ENCODE measurements around the gene LILRA1.
"Not testable (repeated sequence)": the region's sequence is repeated elsewhere in the genome, so short reads cannot be mapped to it uniquely, and the experiment has no call there.

The LILRA1 gene

GRCh38 chr19:54577334-54577733 is 16.1 kb upstream of the LILRA1 start:
- no peak for DNase-seq (ENCODE audit: low read depth in 2 of 2)

GRCh38 chr19:54578268-54578667 is 15.2 kb upstream of the LILRA1 start:
- DNase-seq (ENCODE audit: low read depth in 2 of 2), result not testable (repeated sequence)

- no peak for DNase-seq (ENCODE audit: low read depth in 2 of 2)
These were observed 7.0 kb upstream of the LILRA1 start for GRCh38 chr19:54586397-54586796.

GRCh38 chr19:54587026-54587425 is 6.4 kb upstream of the LILRA1 start:
- no peak for DNase-seq (ENCODE audit: low read depth in 2 of 2)

GRCh38 chr19:54593931-54594626 is 647 bp downstream of the LILRA1 start:
- DNase-seq (ENCODE audit: low read depth in 2 of 2), result not testable (repeated sequence)

GRCh38 chr19:54594737-54595136 is 1.3 kb downstream of the LILRA1 start:
- DNase-seq (ENCODE audit: low read depth in 2 of 2), result no peak

- not testable (repeated sequence) for DNase-seq (ENCODE audit: low read depth in 2 of 2)
These were observed 2.4 kb downstream of the LILRA1 start for GRCh38 chr19:54595680-54596436.

GRCh38 chr19:54600212-54600611 is 6.8 kb downstream of the LILRA1 start:
- no peak for DNase-seq (ENCODE audit: low read depth in 2 of 2)

GRCh38 chr19:54606230-54606629 is 12.8 kb downstream of the LILRA1 start:
- no peak for DNase-seq (ENCODE audit: low read depth in 2 of 2)

GRCh38 chr19:54606891-54607784 is 13.7 kb downstream of the LILRA1 start:
- DNase-seq (ENCODE audit: low read depth in 2 of 2), result no peak

- no peak for DNase-seq (ENCODE audit: low read depth in 2 of 2)
These were observed 14.3 kb downstream of the LILRA1 start for GRCh38 chr19:54607785-54608150.

- no peak for DNase-seq (ENCODE audit: low read depth in 2 of 2)
These were observed 14.8 kb downstream of the LILRA1 start for GRCh38 chr19:54608205-54608604.

GRCh38 chr19:54608792-54609191 is 15.4 kb downstream of the LILRA1 start:
- no peak for DNase-seq (ENCODE audit: low read depth in 2 of 2)

GRCh38 chr19:54609356-54609791 is 15.9 kb downstream of the LILRA1 start:
- no peak for DNase-seq (ENCODE audit: low read depth in 2 of 2)

- DNase-seq (ENCODE audit: low read depth in 2 of 2), result no peak
These were observed 19.0 kb downstream of the LILRA1 start for GRCh38 chr19:54612428-54612827.

GRCh38 chr19:54614726-54615125 is 21.3 kb downstream of the LILRA1 start:
- DNase-seq (ENCODE audit: low read depth in 2 of 2), result no peak

GRCh38 chr19:54616057-54616456 is 22.6 kb downstream of the LILRA1 start:
- DNase-seq (ENCODE audit: low read depth in 2 of 2), result no peak

GRCh38 chr19:54616821-54617560 is 23.6 kb downstream of the LILRA1 start:
- DNase-seq (ENCODE audit: low read depth in 2 of 2), result no peak

GRCh38 chr19:54620464-54620863 is 27.0 kb downstream of the LILRA1 start:
- DNase-seq (ENCODE audit: low read depth in 2 of 2), result no peak

- no peak for DNase-seq (ENCODE audit: low read depth in 2 of 2)
These were observed 29.0 kb downstream of the LILRA1 start for GRCh38 chr19:54622431-54622830.

GRCh38 chr19:54624234-54624633 is 30.8 kb downstream of the LILRA1 start:
- not testable (repeated sequence) for DNase-seq (ENCODE audit: low read depth in 2 of 2)

All from stimulated activated CD8-positive, alpha-beta memory T cell treated with anti-CD3 and anti-CD28 coated beads, Interleukin-7, amount 100 ng/mL, for 4 hours (primary cell).